GM10248 (cell line): Measurements from ENCODE around the gene C5.

ENCODE experiments used
- CTCF ChIA-PET: fragments of 300-600 bp; sonication (Branson Sonifier 250); formaldehyde crosslinking; extraction: SDS; loops from one replicate; lab custom pipeline; 2021; ENCODE audit warnings: antibody characterized with exemption; lab: Yijun Ruan, JAX
- POLR2A ChIA-PET: fragments of 350-650 bp; sonication (Branson Sonifier 250); formaldehyde crosslinking; extraction: SDS; loops from one replicate; lab custom pipeline; 2020; ENCODE audit warnings: antibody characterized with exemption; lab: Yijun Ruan, JAX
- DNase-seq: peaks from one replicate; pipeline ENCODE4 v3.0.0; 2012; ENCODE audit errors: extremely low spot score
- CTCF ChIP-seq: IDR thresholded peaks from 2 replicates; pipeline ENCODE4 v1.5.1; 2012; ENCODE audit warnings: mild to moderate bottlenecking, low read depth; ENCODE audit errors: extremely low read depth, missing control alignments, control extremely low read depth

Gene C5

GRCh38 chr9:120915854-120916470 is 134.1 kb downstream of the C5 start:
- no peak for TF ChIP-seq CTCF
- ChIA-PET CTCF (interaction anchor here (0.9 to 2.6 kb wide), 4 partner anchors 9 to 159 kb away, joined by 3 to 12 read pairs (median 5); no protein-coding TSS in a partner anchor), POLR2A (interaction anchor here (1.4 kb wide), 1 partner anchor 10 kb away, joined by 5 read pairs; no protein-coding TSS in a partner anchor)
- no peak for DNase-seq

- ChIA-PET CTCF (interaction anchor here (2.6 kb wide), 1 partner anchor 10 kb away, joined by 12 read pairs; no protein-coding TSS in a partner anchor), POLR2A (no interaction called here)
- no peak for TF ChIP-seq CTCF
- no peak for DNase-seq
Measured at GRCh38 chr9:120914953-120915352, 135.1 kb downstream of the C5 start.

- ChIA-PET CTCF (no interaction called here), POLR2A (no interaction called here)
- TF ChIP-seq CTCF = no peak
- no peak for DNase-seq
Measured at GRCh38 chr9:120914396-120914795, 135.7 kb downstream of the C5 start.

GRCh38 chr9:120913647-120914264 is 136.3 kb downstream of the C5 start:
- ChIA-PET POLR2A (interaction anchor here (0.5 kb wide), 1 partner anchor 18 kb away, joined by 3 read pairs; no protein-coding TSS in a partner anchor), CTCF (interaction anchor here (0.7 to 2.5 kb wide), 2 partner anchors 8 to 11 kb away, joined by 3 to 11 read pairs; no protein-coding TSS in a partner anchor)
- TF ChIP-seq CTCF = no peak
- no peak for DNase-seq

GRCh38 chr9:120912958-120913646 is 137.0 kb downstream of the C5 start:
- no peak for DNase-seq
- ChIA-PET POLR2A (interaction anchor here (0.5 to 1.5 kb wide), 2 partner anchors 10 to 18 kb away, joined by 3 to 4 read pairs; no protein-coding TSS in a partner anchor), CTCF (interaction anchor here (0.7 to 2.5 kb wide), 3 partner anchors 9 to 11 kb away, joined by 3 to 11 read pairs (median 3); no protein-coding TSS in a partner anchor)
- TF ChIP-seq CTCF = no peak

- CTCF ChIA-PET = interaction anchor here (0.7 to 2.5 kb wide), 6 partner anchors 9 to 40 kb away, joined by 3 to 11 read pairs (median 4); no protein-coding TSS in a partner anchor
- no peak for DNase-seq
- no peak for TF ChIP-seq CTCF
- POLR2A ChIA-PET = interaction anchor here (1.1 to 1.4 kb wide), 2 partner anchors 10 to 14 kb away, joined by 3 to 6 read pairs; no protein-coding TSS in a partner anchor
Measured at GRCh38 chr9:120911295-120911837, 138.7 kb downstream of the C5 start.
